BE2C (cell line): ENCODE measurements around the gene FANCC. TPM values are rescaled to one million over a fixed set of nuclear protein-coding genes. Genes with fewer than 3 reads are reported as not detected.

Experiments
- DNase-seq: peaks from one replicate; pipeline ENCODE4 v3.0.0-alpha.2; 2020
- H3K27me3 ChIP-seq: fragments of 250-450 bp; sonication (Bioruptor Pico); 2 replicates; pipeline ENCODE4 v1.5.1; 2020; ENCODE audit warnings: mild to moderate bottlenecking
- H3K36me3 ChIP-seq: fragments of 250-450 bp; sonication (Bioruptor Pico); 2 replicates; pipeline ENCODE4 v1.5.1; 2020; ENCODE audit warnings: mild to moderate bottlenecking
- H3K4me1 ChIP-seq: fragments of 250-450 bp; sonication (Bioruptor Pico); 2 replicates; pipeline ENCODE4 v1.5.1; 2020
- H3K4me3 ChIP-seq: 2 replicates; pipeline ENCODE4 v1.5.1; 2011; ENCODE audit warnings: low read depth, low read length
- H3K9me3 ChIP-seq: fragments of 250-450 bp; sonication (Bioruptor Pico); 2 replicates; pipeline ENCODE4 v1.5.1; 2020
- CTCF ChIP-seq: IDR thresholded peaks from 2 replicates; pipeline ENCODE4 v1.5.1; 2012; ENCODE audit warnings: mild to moderate bottlenecking, low read depth, low read length
- polyA plus RNA-seq: library from polyadenylated mRNA; unstranded; fragments of >200 nt; gene quantifications from one replicate; pipeline ENCODE4 v1.2.1, GENCODE V29; 2012; ENCODE audit warnings: low read depth, missing spikeins; ENCODE audit not compliant: insufficient read length, insufficient read depth

FANCC gene
- 10.3 TPM for polyA plus RNA-seq

GRCh38 chr9:95317119-95317892, at the start of gene FANCC:
Gene FANCC, minus strand, starts transcription at chr9:95317709. Its CDS starts 68,418 bp downstream, at chr9:95249291.
- no peaks in the 10 kb centered on the region for H3K9me3 ChIP-seq
- H3K4me3 ChIP-seq: peak within 1 kb of the TSS; percentile 79
- H3K27me3 ChIP-seq: no peaks in the 10 kb centered on the region
- peak; percentile 99 for DNase-seq
- H3K36me3 ChIP-seq: no peaks in the 10 kb centered on the region
- H3K4me1 ChIP-seq: no peaks in the 10 kb centered on the region
- TF ChIP-seq CTCF: no peak

- no peak for TF ChIP-seq CTCF
- Histone ChIP-seq H3K4me3 (no peak overlapping the region), H3K4me1 (peaks cover 8% of the 10 kb centered on the region), H3K9me3 (no peaks in the 10 kb centered on the region), H3K27me3 (no peaks in the 10 kb centered on the region), H3K36me3 (no peaks in the 10 kb centered on the region)
- DNase-seq: no peak
Observed at GRCh38 chr9:95366731-95367325, 49.3 kb upstream of the FANCC start.

- DNase-seq: no peak
- Histone ChIP-seq H3K4me3 (no peak overlapping the region), H3K36me3 (no peaks in the 10 kb centered on the region), H3K9me3 (no peaks in the 10 kb centered on the region), H3K27me3 (no peaks in the 10 kb centered on the region), H3K4me1 (peaks cover 8% of the 10 kb centered on the region)
- no peak for TF ChIP-seq CTCF
Observed at GRCh38 chr9:95365766-95366165, 48.3 kb upstream of the FANCC start.

GRCh38 chr9:95363051-95363841, 45.7 kb upstream of the FANCC start:
- Histone ChIP-seq H3K4me3 (peak overlapping the region; percentile 21), H3K4me1 (peaks cover 8% of the 10 kb centered on the region), H3K9me3 (no peaks in the 10 kb centered on the region), H3K27me3 (no peaks in the 10 kb centered on the region), H3K36me3 (no peaks in the 10 kb centered on the region)
- DNase-seq: peak; percentile 35
- no peak for TF ChIP-seq CTCF

GRCh38 chr9:95360866-95361265, 43.4 kb upstream of the FANCC start:
- Histone ChIP-seq H3K27me3 (no peaks in the 10 kb centered on the region), H3K36me3 (no peaks in the 10 kb centered on the region), H3K4me3 (no peak overlapping the region), H3K9me3 (no peaks in the 10 kb centered on the region), H3K4me1 (peaks cover 8% of the 10 kb centered on the region)
- peak; percentile 21; the same call in 1 of the 2 replicates for TF ChIP-seq CTCF
- DNase-seq: peak; percentile 46
